Cardiac fibroblast (primary cell): ENCODE data around the gene OR51E2.
A peak's percentile ranks its signal among the peaks of the same experiment; 100 is the strongest.
"Not testable (repeated sequence)": the region's sequence is repeated elsewhere in the genome, so short reads cannot be mapped to it uniquely, and the experiment has no call there.

ENCODE experiments used
- DNase-seq, 2 donors: peaks; one replicate each; pipeline versions ENCODE4 v3.0.0 to v3.0.0-alpha.2; 2010; ENCODE audit warnings: low read depth in 2 of 2
- H3K4me3 ChIP-seq, 2 donors: replicated peaks in 1 of 2; 1 replicate in 1 of 2; 2 replicates in 1 of 2; pipeline ENCODE4 v1.5.1; 2011; ENCODE audit warnings: low read depth in 2 of 2, low read length in 2 of 2, mild to moderate bottlenecking in 2 of 2, moderate library complexity in 1 of 2
- CTCF ChIP-seq: IDR thresholded peaks from one replicate; pipeline ENCODE4 v1.5.1; 2011; ENCODE audit warnings: low read depth, mild to moderate bottlenecking, low read length, inconsistent platforms

Gene OR51E2, protein sequence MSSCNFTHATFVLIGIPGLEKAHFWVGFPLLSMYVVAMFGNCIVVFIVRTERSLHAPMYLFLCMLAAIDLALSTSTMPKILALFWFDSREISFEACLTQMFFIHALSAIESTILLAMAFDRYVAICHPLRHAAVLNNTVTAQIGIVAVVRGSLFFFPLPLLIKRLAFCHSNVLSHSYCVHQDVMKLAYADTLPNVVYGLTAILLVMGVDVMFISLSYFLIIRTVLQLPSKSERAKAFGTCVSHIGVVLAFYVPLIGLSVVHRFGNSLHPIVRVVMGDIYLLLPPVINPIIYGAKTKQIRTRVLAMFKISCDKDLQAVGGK

GRCh38 chr11:4697585-4697984, at the start of gene OR51E2:
Gene OR51E2, minus strand, starts transcription at chr11:4697853. Its CDS starts 15,142 bp downstream, at chr11:4682711.
- DNase-seq, result peak in 1 of 2 donors; percentile 70
- no peak for TF ChIP-seq CTCF

DNA sequence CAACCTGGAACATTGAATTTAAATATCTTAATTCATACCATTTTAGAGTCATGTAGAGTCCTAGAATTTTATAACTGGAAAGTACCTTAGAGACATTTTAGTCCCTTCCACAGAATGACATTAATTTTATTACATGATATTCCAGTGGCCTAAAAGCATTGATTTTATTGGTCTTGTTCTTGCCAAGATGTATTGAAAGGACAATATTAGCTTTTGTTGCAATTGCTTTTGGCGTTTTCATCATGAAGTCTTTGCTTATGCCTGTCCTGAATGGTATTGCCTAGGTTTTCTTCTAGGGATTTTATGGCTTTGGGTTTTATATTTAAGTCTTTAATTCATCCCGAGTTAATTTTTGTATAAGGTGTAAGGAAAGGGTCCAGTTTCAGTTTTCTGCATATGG, 43.1 kb upstream of the OR51E2 start:
- DNase-seq, result no peak
- H3K4me3 ChIP-seq, result no peak overlapping the region
- TF ChIP-seq CTCF, result no peak

More at GRCh38 chr11:4697585-4697984, at the start of gene OR51E2:
- H3K4me3 ChIP-seq, result no peak within 1 kb of the TSS

DNA sequence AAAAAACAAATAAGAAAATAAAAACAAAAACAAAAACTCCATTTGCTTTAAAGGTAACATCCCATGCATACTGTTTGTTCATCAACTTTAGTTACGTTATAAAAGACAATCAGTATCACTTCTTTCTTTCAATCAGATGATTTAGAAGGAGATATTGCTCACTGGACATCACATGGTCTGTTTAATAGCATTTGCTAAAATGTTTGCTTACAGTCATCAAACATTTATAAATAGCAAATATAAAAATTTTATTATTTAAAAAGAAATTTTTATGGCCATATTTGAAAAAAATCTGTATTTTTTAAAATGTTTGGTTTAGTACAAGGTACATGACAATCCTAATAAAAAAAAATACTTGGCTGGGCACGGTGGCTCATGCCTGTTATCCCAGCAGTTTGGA, 29.5 kb upstream of the OR51E2 start:
- no peak for TF ChIP-seq CTCF
- no peak overlapping the region for H3K4me3 ChIP-seq
- no peak for DNase-seq

GRCh38 chr11:4722616-4723534, 25.2 kb upstream of the OR51E2 start:
- DNase-seq, H3K4me3 ChIP-seq: not testable (repeated sequence)

DNA sequence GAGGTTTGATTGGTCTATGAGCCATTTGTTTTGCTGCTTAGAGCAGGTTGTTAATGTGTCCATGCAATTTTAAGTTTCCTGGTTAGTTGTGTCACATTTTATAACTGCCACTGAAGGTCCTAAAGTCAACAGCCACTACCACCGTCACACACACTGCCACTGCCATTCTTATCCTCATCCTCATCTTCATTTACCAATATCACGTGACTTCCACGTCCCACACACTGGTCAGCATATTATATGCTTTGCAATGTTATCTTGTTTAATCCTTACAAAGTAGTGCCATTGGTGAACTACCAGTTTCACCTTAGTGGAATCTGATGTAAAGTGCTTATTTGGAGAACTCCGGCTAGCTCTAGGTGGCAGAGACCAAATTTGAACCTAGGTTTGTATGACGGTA, 16.6 kb upstream of the OR51E2 start:
- TF ChIP-seq CTCF, result no peak
- no peak overlapping the region for H3K4me3 ChIP-seq
- no peak for DNase-seq

- no peak for TF ChIP-seq CTCF
Observed at GRCh38 chr11:4713241-4713640, 15.6 kb upstream of the OR51E2 start.

GRCh38 chr11:4704790-4705334, 7.2 kb upstream of the OR51E2 start:
- DNase-seq, result no peak
- TF ChIP-seq CTCF, result no peak
- no peak overlapping the region for H3K4me3 ChIP-seq

More at GRCh38 chr11:4713241-4713640, 15.6 kb upstream of the OR51E2 start:
- H3K4me3 ChIP-seq, result no peak overlapping the region
- DNase-seq, result peak in 1 of 2 donors; percentile 13
